HepG2 (cell line): ENCODE measurements around the gene ZCCHC8. TPM values are rescaled to one million over a fixed set of nuclear protein-coding genes. Genes with fewer than 3 reads are reported as not detected.

Source experiments
- ELF4 ChIP-seq: sonication (generic); formaldehyde crosslinking; IDR thresholded peaks from 2 replicates; pipeline ENCODE4 v1.5.0; 2020; ENCODE audit warnings: missing genetic modification reagents, mild to moderate bottlenecking, moderate library complexity, borderline replicate concordance
- ETV5 ChIP-seq: IDR thresholded peaks from 2 replicates; pipeline ENCODE4 v1.6.1; 2018; ENCODE audit warnings: missing biosample characterization, missing genetic modification reagents, inconsistent platforms, borderline replicate concordance
- FOXA1 ChIP-seq, 2 experiments: fragments of 450-650 bp in 1 of 2; sonication (generic) in 1 of 2; formaldehyde crosslinking in 1 of 2; IDR thresholded peaks; 2 replicates each; pipeline versions ENCODE4 v1.4.0 to v1.6.1; 2016 to 2020; ENCODE audit warnings: missing genetic modification reagents in 1 of 2
- JUNB ChIP-seq: sonication (generic); formaldehyde crosslinking; IDR thresholded peaks from 2 replicates; pipeline ENCODE4 v1.8.0; 2022; ENCODE audit warnings: missing genetic modification reagents, mild to moderate bottlenecking, borderline replicate concordance
- KLF13 ChIP-seq: sonication (generic); formaldehyde crosslinking; IDR thresholded peaks from 2 replicates; pipeline ENCODE4 v1.4.0; 2020; ENCODE audit warnings: mild to moderate bottlenecking, missing genetic modification reagents
- KLF16 ChIP-seq, 2 experiments: sonication (generic) in 1 of 2; formaldehyde crosslinking in 1 of 2; IDR thresholded peaks; 2 replicates each; pipeline versions ENCODE4 v1.6.1 to v1.8.0; 2016 to 2023; ENCODE audit warnings: missing genetic modification reagents in 2 of 2, missing compliant biosample characterization in 1 of 2
- NR2F2 ChIP-seq: IDR thresholded peaks from 2 replicates; pipeline ENCODE4 v1.6.1; 2012; ENCODE audit warnings: low read depth, inconsistent platforms, borderline replicate concordance
- POLR2A ChIP-seq, 2 experiments: IDR thresholded peaks; 2 replicates each; pipeline ENCODE4 v1.6.1; 2011; ENCODE audit warnings: low read depth in 2 of 2, low read length in 2 of 2, mild to moderate bottlenecking in 1 of 2, moderate library complexity in 1 of 2; ENCODE audit not compliant: insufficient read depth in 1 of 2
- STAT5B ChIP-seq: sonication (generic); formaldehyde crosslinking; IDR thresholded peaks from 2 replicates; pipeline ENCODE4 v1.4.0; 2020; ENCODE audit warnings: missing genetic modification reagents
- XBP1 ChIP-seq: sonication (generic); formaldehyde crosslinking; IDR thresholded peaks from 2 replicates; pipeline ENCODE4 v1.5.0; 2020; ENCODE audit warnings: missing genetic modification reagents
- ZFP36L1 ChIP-seq: sonication (generic); formaldehyde crosslinking; IDR thresholded peaks from 2 replicates; pipeline ENCODE4 v1.8.0; 2022; ENCODE audit warnings: mild to moderate bottlenecking, missing genetic modification reagents, moderate library complexity
- ZMYM2 ChIP-seq: sonication (generic); formaldehyde crosslinking; IDR thresholded peaks from 2 replicates; pipeline ENCODE4 v1.8.0; 2022; ENCODE audit warnings: mild to moderate bottlenecking, missing genetic modification reagents
- ZNF274 ChIP-seq: sonication (generic); formaldehyde crosslinking; IDR thresholded peaks from 2 replicates; pipeline ENCODE4 v1.5.1; 2020; ENCODE audit warnings: mild to moderate bottlenecking, missing genetic modification reagents
- ZNF577 ChIP-seq: sonication (generic); formaldehyde crosslinking; IDR thresholded peaks from 2 replicates; pipeline ENCODE4 v1.4.0; 2020; ENCODE audit warnings: mild to moderate bottlenecking, low read depth, missing genetic modification reagents, borderline replicate concordance
- ZNF589 ChIP-seq: sonication (generic); formaldehyde crosslinking; conservative IDR thresholded peaks from 2 replicates; pipeline ENCODE4 v1.8.0; 2022; ENCODE audit warnings: mild to moderate bottlenecking, moderate library complexity, missing genetic modification reagents
- polyA plus RNA-seq, 8 experiments: library from polyadenylated mRNA; depleted of rRNA in 3 of 8; stranded (reverse) in 7 of 8; unstranded in 1 of 8; fragments of >200 nt; fragmentation: Illumina TruSeq in 4 of 8; extraction: Trizol in 4 of 8; gene quantifications; 2 replicates each; pipeline versions ENCODE4 v1.2.1 to v1.2.3, GENCODE V29; 2011 to 2016; ENCODE audit warnings: low read depth in 4 of 8, missing spikeins in 1 of 8, mixed read lengths in 1 of 8; ENCODE audit not compliant: insufficient read depth in 1 of 8
- total RNA-seq, 5 experiments: library from RNA; depleted of rRNA; stranded (reverse); fragments of >200 nt; fragmentation: Illumina TruSeq; extraction: Trizol; gene quantifications; 2 replicates each; pipeline ENCODE4 v1.2.3, GENCODE V29; 2016; ENCODE audit warnings: low read depth in 1 of 5
- TF ChIP-seq, protein P1 (sequence below): sonication (generic); formaldehyde crosslinking; IDR thresholded peaks from 2 replicates; pipeline ENCODE4 v1.5.1; 2020; ENCODE audit warnings: missing genetic modification reagents, mild to moderate bottlenecking, borderline replicate concordance
- TF ChIP-seq, protein P2 (sequence below): sonication (generic); formaldehyde crosslinking; IDR thresholded peaks from 2 replicates; pipeline ENCODE4 v1.4.0; 2020; ENCODE audit warnings: missing genetic modification reagents, mild to moderate bottlenecking, borderline replicate concordance
- TF ChIP-seq, protein P3 (sequence below): sonication (generic); formaldehyde crosslinking; IDR thresholded peaks from 2 replicates; pipeline ENCODE4 v1.9.0; 2021; ENCODE audit warnings: missing genetic modification reagents, mild to moderate bottlenecking, borderline replicate concordance
- TF ChIP-seq, protein P4 (sequence below): IDR thresholded peaks from 2 replicates; pipeline ENCODE4 v1.6.1; 2016; ENCODE audit warnings: missing biosample characterization, missing genetic modification reagents, low read depth
- TF ChIP-seq, protein P5 (sequence below): sonication (generic); formaldehyde crosslinking; IDR thresholded peaks from 2 replicates; pipeline ENCODE4 v1.5.0; 2020; ENCODE audit warnings: mild to moderate bottlenecking, missing genetic modification reagents
- TF ChIP-seq, protein P6 (sequence below): sonication (generic); formaldehyde crosslinking; IDR thresholded peaks from 2 replicates; pipeline ENCODE4 v1.5.0; 2020; ENCODE audit warnings: missing genetic modification reagents, mild to moderate bottlenecking, borderline replicate concordance

The ZCCHC8 gene
- total and polyA plus RNA-seq, 2 of the 13 experiments (the other 11 are each of a cell fraction or from before 2014, with no cell fraction given): 18.6 to 20.9 TPM

DNA sequence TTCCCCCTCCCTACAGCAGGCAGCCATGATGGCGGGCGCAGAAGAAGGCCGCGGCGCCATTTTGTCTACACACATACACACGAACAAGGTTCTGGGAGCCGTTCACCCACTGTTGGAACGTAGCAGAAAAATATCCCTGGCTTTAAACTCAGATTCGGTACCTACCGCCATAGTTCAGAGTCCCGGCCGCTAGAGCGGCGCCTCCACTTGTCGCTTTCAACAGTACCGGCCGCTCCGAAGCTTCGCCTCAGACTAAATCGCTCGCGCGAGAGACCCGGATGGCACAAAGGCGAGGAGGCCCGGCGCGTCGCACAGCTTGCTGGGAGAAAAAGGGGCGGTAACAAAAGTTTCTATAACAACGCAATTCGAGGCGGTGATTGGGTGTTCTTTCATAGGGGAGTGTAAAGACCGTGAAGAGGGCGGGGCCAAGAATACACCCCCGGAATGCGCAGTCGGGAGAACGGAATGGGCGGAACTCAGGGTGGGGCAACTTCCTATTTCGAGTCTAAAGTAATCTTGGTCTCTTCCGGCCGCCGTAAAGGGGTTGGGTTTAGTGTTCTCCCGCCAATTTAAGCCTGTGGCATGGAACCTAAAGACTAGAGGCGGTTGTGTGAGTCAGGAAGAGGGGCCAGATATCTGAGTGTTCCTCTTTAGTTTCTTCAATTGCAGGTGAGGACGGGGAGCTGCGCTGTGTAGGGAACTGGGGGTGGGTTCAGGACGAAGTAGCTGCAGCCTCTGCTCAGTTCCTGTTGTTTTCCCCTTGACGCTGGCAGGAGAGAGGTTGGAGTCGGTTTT lies 26.1 kb upstream of the ZCCHC8 start, which contains the start of the genes KNTC1 and RSRC2 (continued):
- TF ChIP-seq, protein P1, sequence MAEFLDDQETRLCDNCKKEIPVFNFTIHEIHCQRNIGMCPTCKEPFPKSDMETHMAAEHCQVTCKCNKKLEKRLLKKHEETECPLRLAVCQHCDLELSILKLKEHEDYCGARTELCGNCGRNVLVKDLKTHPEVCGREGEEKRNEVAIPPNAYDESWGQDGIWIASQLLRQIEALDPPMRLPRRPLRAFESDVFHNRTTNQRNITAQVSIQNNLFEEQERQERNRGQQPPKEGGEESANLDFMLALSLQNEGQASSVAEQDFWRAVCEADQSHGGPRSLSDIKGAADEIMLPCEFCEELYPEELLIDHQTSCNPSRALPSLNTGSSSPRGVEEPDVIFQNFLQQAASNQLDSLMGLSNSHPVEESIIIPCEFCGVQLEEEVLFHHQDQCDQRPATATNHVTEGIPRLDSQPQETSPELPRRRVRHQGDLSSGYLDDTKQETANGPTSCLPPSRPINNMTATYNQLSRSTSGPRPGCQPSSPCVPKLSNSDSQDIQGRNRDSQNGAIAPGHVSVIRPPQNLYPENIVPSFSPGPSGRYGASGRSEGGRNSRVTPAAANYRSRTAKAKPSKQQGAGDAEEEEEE: no peak
- TF ChIP-seq JUNB (peak; percentile 37; the same call in 1 of the 2 replicates), POLR2A (IDR thresholded peaks at IDR 0.05; ENCODE audit: insufficient read depth in 1 of 2, low read depth in 2 of 2, low read length in 2 of 2) (peak; percentile 81 to 99), XBP1 (CRISPR knock-in tag) (no peak), STAT5B (CRISPR knock-in tag) (no peak), ELF4 (CRISPR knock-in tag) (peak; percentile 77; the same call in 1 of the 2 replicates), FOXA1 (IDR thresholded peaks at IDR 0.05) (no peak), FOXA1 (CRISPR knock-in tag; IDR thresholded peaks at IDR 0.05) (peak; percentile 3; the same call in 1 of the 2 replicates), KLF16 (CRISPR knock-in tag; IDR thresholded peaks at IDR 0.05) (peak in 1 of 2 experiments; percentile 79; a peak in 1 of 4 replicates), KLF13 (no peak), ETV5 (CRISPR knock-in tag) (peak; percentile 65; the same call in 1 of the 2 replicates), NR2F2 (0 out of 2 replicates have a peak, but pooled peaks have one; percentile 13), ZNF589 (CRISPR knock-in tag) (no peak; the same call in 1 of the 2 replicates), ZMYM2 (no peak), ZFP36L1 (CRISPR knock-in tag) (peak; percentile 77), ZNF577 (CRISPR knock-in tag) (no peak), ZNF274 (CRISPR knock-in tag) (no peak; the same call in 1 of the 2 replicates)
- TF ChIP-seq, protein P2, sequence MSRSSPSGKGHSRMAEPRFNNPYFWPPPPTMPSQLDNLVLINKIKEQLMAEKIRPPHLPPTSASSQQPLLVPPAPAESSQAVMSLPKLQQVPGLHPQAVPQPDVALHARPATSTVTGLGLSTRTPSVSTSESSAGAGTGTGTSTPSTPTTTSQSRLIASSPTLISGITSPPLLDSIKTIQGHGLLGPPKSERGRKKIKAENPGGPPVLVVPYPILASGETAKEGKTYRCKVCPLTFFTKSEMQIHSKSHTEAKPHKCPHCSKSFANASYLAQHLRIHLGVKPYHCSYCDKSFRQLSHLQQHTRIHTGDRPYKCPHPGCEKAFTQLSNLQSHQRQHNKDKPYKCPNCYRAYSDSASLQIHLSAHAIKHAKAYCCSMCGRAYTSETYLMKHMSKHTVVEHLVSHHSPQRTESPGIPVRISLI (CRISPR knock-in tag): no peak
- TF ChIP-seq, protein P3, sequence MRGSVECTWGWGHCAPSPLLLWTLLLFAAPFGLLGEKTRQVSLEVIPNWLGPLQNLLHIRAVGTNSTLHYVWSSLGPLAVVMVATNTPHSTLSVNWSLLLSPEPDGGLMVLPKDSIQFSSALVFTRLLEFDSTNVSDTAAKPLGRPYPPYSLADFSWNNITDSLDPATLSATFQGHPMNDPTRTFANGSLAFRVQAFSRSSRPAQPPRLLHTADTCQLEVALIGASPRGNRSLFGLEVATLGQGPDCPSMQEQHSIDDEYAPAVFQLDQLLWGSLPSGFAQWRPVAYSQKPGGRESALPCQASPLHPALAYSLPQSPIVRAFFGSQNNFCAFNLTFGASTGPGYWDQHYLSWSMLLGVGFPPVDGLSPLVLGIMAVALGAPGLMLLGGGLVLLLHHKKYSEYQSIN (CRISPR knock-in tag): no peak
- TF ChIP-seq, protein P4, sequence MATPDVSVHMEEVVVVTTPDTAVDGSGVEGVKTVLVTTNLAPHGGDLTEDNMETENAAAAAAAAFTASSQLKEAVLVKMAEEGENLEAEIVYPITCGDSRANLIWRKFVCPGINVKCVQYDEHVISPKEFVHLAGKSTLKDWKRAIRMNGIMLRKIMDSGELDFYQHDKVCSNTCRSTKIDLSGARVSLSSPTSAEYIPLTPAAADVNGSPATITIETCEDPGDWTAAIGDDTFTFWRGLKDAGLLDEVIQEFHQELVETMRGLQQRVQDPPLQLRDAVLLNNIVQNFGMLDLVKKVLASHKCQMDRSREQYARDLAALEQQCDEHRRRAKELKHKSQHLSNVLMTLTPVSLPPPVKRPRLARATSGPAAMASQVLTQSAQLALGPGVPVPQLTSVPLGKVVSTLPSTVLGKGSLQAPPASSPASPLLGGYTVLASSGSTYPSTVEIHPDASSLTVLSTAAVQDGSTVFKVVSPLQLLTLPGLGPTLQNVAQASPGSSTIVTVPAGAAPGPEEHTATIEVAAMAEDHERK (CRISPR knock-in tag): no peak; the same call in 1 of the 2 replicates
- TF ChIP-seq, protein P5, sequence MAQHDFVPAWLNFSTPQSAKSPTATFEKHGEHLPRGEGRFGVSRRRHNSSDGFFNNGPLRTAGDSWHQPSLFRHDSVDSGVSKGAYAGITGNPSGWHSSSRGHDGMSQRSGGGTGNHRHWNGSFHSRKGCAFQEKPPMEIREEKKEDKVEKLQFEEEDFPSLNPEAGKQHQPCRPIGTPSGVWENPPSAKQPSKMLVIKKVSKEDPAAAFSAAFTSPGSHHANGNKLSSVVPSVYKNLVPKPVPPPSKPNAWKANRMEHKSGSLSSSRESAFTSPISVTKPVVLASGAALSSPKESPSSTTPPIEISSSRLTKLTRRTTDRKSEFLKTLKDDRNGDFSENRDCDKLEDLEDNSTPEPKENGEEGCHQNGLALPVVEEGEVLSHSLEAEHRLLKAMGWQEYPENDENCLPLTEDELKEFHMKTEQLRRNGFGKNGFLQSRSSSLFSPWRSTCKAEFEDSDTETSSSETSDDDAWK (CRISPR knock-in tag): no peak
- TF ChIP-seq, protein P6, sequence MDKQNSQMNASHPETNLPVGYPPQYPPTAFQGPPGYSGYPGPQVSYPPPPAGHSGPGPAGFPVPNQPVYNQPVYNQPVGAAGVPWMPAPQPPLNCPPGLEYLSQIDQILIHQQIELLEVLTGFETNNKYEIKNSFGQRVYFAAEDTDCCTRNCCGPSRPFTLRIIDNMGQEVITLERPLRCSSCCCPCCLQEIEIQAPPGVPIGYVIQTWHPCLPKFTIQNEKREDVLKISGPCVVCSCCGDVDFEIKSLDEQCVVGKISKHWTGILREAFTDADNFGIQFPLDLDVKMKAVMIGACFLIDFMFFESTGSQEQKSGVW: no peak
